Measurements from ENCODE around the gene EYA2. TPM values are rescaled to one million over a fixed set of nuclear protein-coding genes. Genes with fewer than 3 reads are reported as not detected.
"Not testable (repeated sequence)": the region's sequence is repeated elsewhere in the genome, so short reads cannot be mapped to it uniquely, and the experiment has no call there.

The EYA2 gene
- polyA plus RNA-seq, 3 donors = 0.04 to 0.16 TPM; not detected in 1

- 82% methylated on average over 6 of the region's 11 CpGs for WGBS (ENCODE audit: insufficient coverage)
- H3K27ac ChIP-seq (ENCODE audit: low read depth in 1 of 2, low read length in 2 of 2) = no peak overlapping the region
- no peaks in the 10 kb centered on the region for H3K79me2 ChIP-seq (ENCODE audit: insufficient read depth, low read length)
- H3K4me1 ChIP-seq (ENCODE audit: control insufficient read depth in 1 of 2, insufficient read depth in 2 of 2, low read length in 2 of 2) = no peaks in the 10 kb centered on the region
- H4K20me1 ChIP-seq (ENCODE audit: insufficient read depth, low read length) = no peaks in the 10 kb centered on the region
- Mint-ChIP-seq H3K27me3 (ENCODE audit: low read depth in 3 of 3) (peaks cover 3 to 5% (median 5%) of the 10 kb centered on the region in 3 donors), H3K4me1 (no peaks in the 10 kb centered on the region), H3K27ac (no peak overlapping the region), H3K4me3 (no peak overlapping the region), H3K36me3 (no peaks in the 10 kb centered on the region), H3K9me3 (peaks cover 0 to 13% (median 4%) of the 10 kb centered on the region in 7 donors)
- H3K4me2 ChIP-seq (replicated peaks; ENCODE audit: extremely low read depth, low read length, poor library complexity, severe bottlenecking) = no peak overlapping the region
- H3K9ac ChIP-seq (ENCODE audit: insufficient read depth, low read length, poor library complexity, severe bottlenecking) = no peak overlapping the region
- no peak overlapping the region for H2AFZ ChIP-seq (ENCODE audit: insufficient read depth, low read depth, low read length, poor library complexity, severe bottlenecking)
- DNase-seq = no peak
- intact Hi-C loops (cut with micrococcal nuclease) = no loop called here
- TF ChIP-seq CTCF (IDR thresholded peaks at IDR 0.05) = no peak
- H3K4me3 ChIP-seq (replicated peaks in 1 of 3; ENCODE audit: low read depth in 2 of 3, low read length in 3 of 3) = no peak overlapping the region
- no peaks in the 10 kb centered on the region for H3K27me3 ChIP-seq (ENCODE audit: control insufficient read depth in 2 of 2, insufficient read depth in 2 of 2, low read length in 2 of 2)
- peaks cover 4 to 6% of the 10 kb centered on the region in 2 donors for H3K9me3 ChIP-seq (replicated peaks in 1 of 2; ENCODE audit: control insufficient read depth in 1 of 2, insufficient read depth in 1 of 2, low read length in 2 of 2)
- no peaks in the 10 kb centered on the region for H3K36me3 ChIP-seq (replicated peaks in 1 of 2; ENCODE audit: control insufficient read depth in 1 of 2, insufficient read depth in 2 of 2, low read length in 2 of 2)
Measured at GRCh38 chr20:46960536-46960935, 65.9 kb downstream of the EYA2 start.

GRCh38 chr20:46961968-46962367 is 67.3 kb downstream of the EYA2 start:
- H3K36me3 Mint-ChIP-seq; intact Hi-C loops (cut with micrococcal nuclease); H3K9ac ChIP-seq (ENCODE audit: insufficient read depth, low read length, poor library complexity, severe bottlenecking); H4K20me1 ChIP-seq (ENCODE audit: insufficient read depth, low read length); H3K36me3 ChIP-seq (replicated peaks in 1 of 2; ENCODE audit: control insufficient read depth in 1 of 2, insufficient read depth in 2 of 2, low read length in 2 of 2); H3K4me1 ChIP-seq (ENCODE audit: control insufficient read depth in 1 of 2, insufficient read depth in 2 of 2, low read length in 2 of 2); H3K4me3 Mint-ChIP-seq; H3K27me3 ChIP-seq (ENCODE audit: control insufficient read depth in 2 of 2, insufficient read depth in 2 of 2, low read length in 2 of 2); DNase-seq; H3K4me3 ChIP-seq (replicated peaks in 1 of 3; ENCODE audit: low read depth in 2 of 3, low read length in 3 of 3); H3K4me2 ChIP-seq (replicated peaks; ENCODE audit: extremely low read depth, low read length, poor library complexity, severe bottlenecking); H3K79me2 ChIP-seq (ENCODE audit: insufficient read depth, low read length); H3K27ac ChIP-seq (ENCODE audit: low read depth in 1 of 2, low read length in 2 of 2); H3K4me1 Mint-ChIP-seq; H2AFZ ChIP-seq (ENCODE audit: insufficient read depth, low read depth, low read length, poor library complexity, severe bottlenecking); H3K27me3 Mint-ChIP-seq (ENCODE audit: low read depth in 3 of 3); H3K9me3 ChIP-seq (replicated peaks in 1 of 2; ENCODE audit: control insufficient read depth in 1 of 2, insufficient read depth in 1 of 2, low read length in 2 of 2); H3K27ac Mint-ChIP-seq: not testable (repeated sequence)
- 100% methylated on average over 1 of the region's 4 CpGs for WGBS (ENCODE audit: insufficient coverage)
- peaks cover 0 to 13% (median 2%) of the 10 kb centered on the region in 7 donors for H3K9me3 Mint-ChIP-seq

Data from CD14-positive monocyte (primary cell).